Measurements from ENCODE around the gene GRM5.

Gene GRM5

GRCh38 chr11:88521799-88522201, 544.0 kb downstream of the GRM5 start:
- H2AFZ ChIP-seq (ENCODE audit: low read length), result no peak overlapping the region
- H3K4me1 ChIP-seq (ENCODE audit: insufficient read depth, low read length, severe bottlenecking), result no peaks in the 10 kb centered on the region
- H3K9ac ChIP-seq (ENCODE audit: low read length), result no peak overlapping the region
- H3K36me3 ChIP-seq (ENCODE audit: insufficient read depth, low read length), result no peaks in the 10 kb centered on the region
- H3F3A ChIP-seq (ENCODE audit: insufficient read depth, low read length), result no peaks in the 10 kb centered on the region
- H4K20me1 ChIP-seq (ENCODE audit: insufficient read depth, low read length), result no peaks in the 10 kb centered on the region
- H3K79me2 ChIP-seq (ENCODE audit: insufficient read depth, low read length), result no peaks in the 10 kb centered on the region
- H3K27me3 ChIP-seq (ENCODE audit: insufficient read depth, low read length), result no peaks in the 10 kb centered on the region
- no peak overlapping the region for H3K4me2 ChIP-seq (ENCODE audit: low read length)
- no peaks in the 10 kb centered on the region for H3K9me2 ChIP-seq (ENCODE audit: low read depth, low read length)
- no peak overlapping the region for H3K4me3 ChIP-seq (ENCODE audit: low read depth, low read length, poor library complexity, severe bottlenecking)
- H3K27ac ChIP-seq (ENCODE audit: low read depth, low read length, poor library complexity, severe bottlenecking), result no peak overlapping the region
- TF ChIP-seq CTCF (IDR thresholded peaks at IDR 0.05; ENCODE audit: low read length) (no peak), EZH2 (IDR thresholded peaks at IDR 0.05; ENCODE audit: borderline replicate concordance, low read length) (no peak)
- H3K9me3 ChIP-seq (ENCODE audit: low read length), result no peaks in the 10 kb centered on the region

- Histone ChIP-seq H3K4me1 (ENCODE audit: insufficient read depth, low read length, severe bottlenecking) (no peaks in the 10 kb centered on the region), H3K27ac (ENCODE audit: low read depth, low read length, poor library complexity, severe bottlenecking) (no peak overlapping the region), H3K79me2 (ENCODE audit: insufficient read depth, low read length) (no peaks in the 10 kb centered on the region), H3K4me2 (ENCODE audit: low read length) (no peak overlapping the region), H3K4me3 (ENCODE audit: low read depth, low read length, poor library complexity, severe bottlenecking) (no peak overlapping the region), H3K9me2 (ENCODE audit: low read depth, low read length) (no peaks in the 10 kb centered on the region), H2AFZ (ENCODE audit: low read length) (no peak overlapping the region), H3K9me3 (ENCODE audit: low read length) (no peaks in the 10 kb centered on the region), H3K9ac (ENCODE audit: low read length) (no peak overlapping the region), H3K27me3 (ENCODE audit: insufficient read depth, low read length) (no peaks in the 10 kb centered on the region), H3K36me3 (ENCODE audit: insufficient read depth, low read length) (no peaks in the 10 kb centered on the region), H4K20me1 (ENCODE audit: insufficient read depth, low read length) (no peaks in the 10 kb centered on the region), H3F3A (ENCODE audit: insufficient read depth, low read length) (no peaks in the 10 kb centered on the region)
- TF ChIP-seq CTCF (IDR thresholded peaks at IDR 0.05; ENCODE audit: low read length), result no peak
- TF ChIP-seq EZH2 (IDR thresholded peaks at IDR 0.05; ENCODE audit: borderline replicate concordance, low read length), result no peak
Measured at GRCh38 chr11:88521399-88521798, 544.4 kb downstream of the GRM5 start.

DNA sequence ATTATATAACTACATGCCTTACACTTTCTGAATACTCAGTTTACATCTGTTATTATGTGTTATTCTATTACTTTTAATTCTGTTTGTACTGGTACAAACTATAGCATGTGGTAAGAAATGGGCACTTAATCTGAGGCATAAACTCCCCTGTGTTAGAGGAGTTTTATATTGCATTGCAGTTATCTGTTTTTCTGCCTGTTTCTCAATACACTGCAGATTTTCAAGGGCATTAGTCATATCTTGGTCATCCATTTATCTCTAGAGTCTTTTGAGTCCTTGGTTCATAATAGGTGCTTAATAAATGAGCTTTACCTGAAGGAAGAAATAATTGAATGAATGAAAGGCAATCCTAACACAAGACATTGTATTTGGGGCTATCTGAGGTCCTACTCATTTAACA, 545.4 kb downstream of the GRM5 start:
- Histone ChIP-seq H3K79me2 (ENCODE audit: insufficient read depth, low read length) (no peaks in the 10 kb centered on the region), H2AFZ (ENCODE audit: low read length) (no peak overlapping the region), H3K9me2 (ENCODE audit: low read depth, low read length) (no peaks in the 10 kb centered on the region), H3K4me3 (ENCODE audit: low read depth, low read length, poor library complexity, severe bottlenecking) (no peak overlapping the region), H3K27me3 (ENCODE audit: insufficient read depth, low read length) (no peaks in the 10 kb centered on the region), H3K36me3 (ENCODE audit: insufficient read depth, low read length) (no peaks in the 10 kb centered on the region), H3K4me2 (ENCODE audit: low read length) (no peak overlapping the region), H3K9me3 (ENCODE audit: low read length) (no peaks in the 10 kb centered on the region), H3K4me1 (ENCODE audit: insufficient read depth, low read length, severe bottlenecking) (no peaks in the 10 kb centered on the region), H4K20me1 (ENCODE audit: insufficient read depth, low read length) (no peaks in the 10 kb centered on the region), H3K9ac (ENCODE audit: low read length) (no peak overlapping the region), H3K27ac (ENCODE audit: low read depth, low read length, poor library complexity, severe bottlenecking) (no peak overlapping the region), H3F3A (ENCODE audit: insufficient read depth, low read length) (no peaks in the 10 kb centered on the region)
- no peak for TF ChIP-seq CTCF (IDR thresholded peaks at IDR 0.05; ENCODE audit: low read length)
- TF ChIP-seq EZH2 (IDR thresholded peaks at IDR 0.05; ENCODE audit: borderline replicate concordance, low read length), result no peak
